HG02970 (cell line): Measurements from ENCODE around the gene PDE6D.
"Not testable (repeated sequence)": the region's sequence is repeated elsewhere in the genome, so short reads cannot be mapped to it uniquely, and the experiment has no call there.

Experiments
- ATAC-seq: cut with Tn5 transposase; IDR thresholded peaks from one replicate; pipeline ENCODE4 v1.9.1; 2021; ENCODE audit warnings: mild to moderate bottlenecking, moderate library complexity, moderate number of reproducible peaks; ENCODE audit not compliant: unreplicated experiment, low FRiP score

PDE6D gene

GRCh38 chr2:231720987-231721966, 59.8 kb downstream of the PDE6D start:
- ATAC-seq: no peak

- no peak for ATAC-seq
Measured at GRCh38 chr2:231720292-231720986, 60.6 kb downstream of the PDE6D start.

GRCh38 chr2:231718799-231719198, 62.3 kb downstream of the PDE6D start:
- no peak for ATAC-seq

GRCh38 chr2:231717281-231718171, 63.6 kb downstream of the PDE6D start:
- no peak for ATAC-seq

- ATAC-seq: no peak
Measured at GRCh38 chr2:231716666-231717280, 64.3 kb downstream of the PDE6D start.

GRCh38 chr2:231715988-231716616, 65.0 kb downstream of the PDE6D start:
- ATAC-seq: no peak

GRCh38 chr2:231715499-231715837, 65.6 kb downstream of the PDE6D start:
- ATAC-seq: no peak

- no peak for ATAC-seq
Measured at GRCh38 chr2:231714639-231715498, 66.2 kb downstream of the PDE6D start.

GRCh38 chr2:231713730-231714638, 67.1 kb downstream of the PDE6D start:
- ATAC-seq: no peak

GRCh38 chr2:231713406-231713729, 67.7 kb downstream of the PDE6D start:
- ATAC-seq: not testable (repeated sequence)

- not testable (repeated sequence) for ATAC-seq
Measured at GRCh38 chr2:231712451-231713021, 68.5 kb downstream of the PDE6D start.

GRCh38 chr2:231711677-231712450, 69.2 kb downstream of the PDE6D start:
- ATAC-seq: no peak

- ATAC-seq: no peak
Measured at GRCh38 chr2:231710799-231711676, 70.0 kb downstream of the PDE6D start.

- peak; percentile 12 for ATAC-seq
Measured at GRCh38 chr2:231709981-231710798, 70.9 kb downstream of the PDE6D start.

GRCh38 chr2:231709636-231709980, 71.5 kb downstream of the PDE6D start:
- no peak for ATAC-seq
